ENCODE measurements around the gene SUSD6. TPM values are rescaled to one million over a fixed set of nuclear protein-coding genes. Genes with fewer than 3 reads are reported as not detected.

SUSD6 gene
- total RNA-seq, 4 donors from 2014 or later: 37.5 to 70.4 (median 44.5) TPM

- Histone ChIP-seq H3K4me3 (replicated peaks in 1 of 3) (no peak overlapping the region), H3K9me3 (no peaks in the 10 kb centered on the region), H3K4me1 (no peaks in the 10 kb centered on the region), H3K27ac (no peak overlapping the region), H3K27me3 (no peaks in the 10 kb centered on the region), H3K36me3 (no peaks in the 10 kb centered on the region)
- 59 to 60% methylated on average over 4 of the region's 4 CpGs for WGBS, 2 donors
- TF ChIP-seq POLR2A (IDR thresholded peaks at IDR 0.05) (no peak), CTCF (IDR thresholded peaks at IDR 0.05) (no peak)
- intact Hi-C loops (cut with DNase I): no loop called here
- DNase-seq: no peak
Observed at GRCh38 chr14:69586404-69586803, 25.0 kb upstream of the SUSD6 start.

- intact Hi-C loops (cut with DNase I): no loop called here
- H3K27ac ChIP-seq: no peak overlapping the region
Observed at GRCh38 chr14:69587389-69587788, 24.0 kb upstream of the SUSD6 start.

GRCh38 chr14:69591317-69591716, 20.1 kb upstream of the SUSD6 start:
- intact Hi-C loops (cut with DNase I): no loop called here
- DNase-seq: no peak
- Histone ChIP-seq H3K9me3 (no peaks in the 10 kb centered on the region), H3K27ac (no peak overlapping the region), H3K27me3 (no peaks in the 10 kb centered on the region), H3K36me3 (no peaks in the 10 kb centered on the region), H3K4me3 (replicated peaks in 1 of 3) (no peak overlapping the region), H3K4me1 (no peaks in the 10 kb centered on the region)
- 69 to 72% methylated on average over 2 of the region's 2 CpGs for WGBS, 2 donors
- TF ChIP-seq POLR2A (IDR thresholded peaks at IDR 0.05) (no peak), CTCF (IDR thresholded peaks at IDR 0.05) (no peak)

More at GRCh38 chr14:69587389-69587788, 24.0 kb upstream of the SUSD6 start:
- Histone ChIP-seq H3K36me3 (no peaks in the 10 kb centered on the region), H3K4me3 (replicated peaks in 1 of 3) (no peak overlapping the region), H3K27me3 (no peaks in the 10 kb centered on the region), H3K4me1 (no peaks in the 10 kb centered on the region), H3K9me3 (no peaks in the 10 kb centered on the region)
- 72 to 77% methylated on average over 8 of the region's 8 CpGs for WGBS, 2 donors
- TF ChIP-seq POLR2A (IDR thresholded peaks at IDR 0.05) (no peak), CTCF (IDR thresholded peaks at IDR 0.05) (no peak)
- no peak for DNase-seq

- intact Hi-C loops (cut with DNase I): no loop called here
- no peaks in the 10 kb centered on the region for H3K36me3 ChIP-seq
- no peaks in the 10 kb centered on the region for H3K9me3 ChIP-seq
- DNase-seq: no peak
- H3K4me1 ChIP-seq: no peaks in the 10 kb centered on the region
- no peak overlapping the region for H3K4me3 ChIP-seq (replicated peaks in 1 of 3)
- TF ChIP-seq CTCF (IDR thresholded peaks at IDR 0.05): no peak
- TF ChIP-seq POLR2A (IDR thresholded peaks at IDR 0.05): no peak
- WGBS, 2 donors: 50 to 58% methylated on average over 6 of the region's 6 CpGs
- H3K27ac ChIP-seq: no peak overlapping the region
- no peaks in the 10 kb centered on the region for H3K27me3 ChIP-seq
Observed at GRCh38 chr14:69593018-69593677, 18.2 kb upstream of the SUSD6 start.

- H3K4me1 ChIP-seq: no peaks in the 10 kb centered on the region
- H3K4me3 ChIP-seq (replicated peaks in 1 of 3): no peak overlapping the region
- no peaks in the 10 kb centered on the region for H3K27me3 ChIP-seq
- no peaks in the 10 kb centered on the region for H3K36me3 ChIP-seq
- no peaks in the 10 kb centered on the region for H3K9me3 ChIP-seq
- intact Hi-C loops (cut with DNase I): no loop called here
- DNase-seq: no peak
- H3K27ac ChIP-seq: no peak overlapping the region
- TF ChIP-seq POLR2A (IDR thresholded peaks at IDR 0.05) (no peak), CTCF (IDR thresholded peaks at IDR 0.05) (no peak)
- WGBS, 2 donors: 93 to 94% methylated on average over 6 of the region's 6 CpGs
Observed at GRCh38 chr14:69594846-69595245, 16.6 kb upstream of the SUSD6 start.
